Endothelial cell of umbilical vein (primary cell): ENCODE data around the gene COL4A1. TPM values are rescaled to one million over a fixed set of nuclear protein-coding genes. Genes with fewer than 3 reads are reported as not detected.

Experiments used
- BruUV-seq: library from RNA; stranded (reverse); fragments of 400-500 nt; replicated peaks from 2 replicates; lab custom pipeline; 2021; lab: Mats Ljungman, UMichigan
- CTCF ChIA-PET: fragments of 300-600, 350-600 bp; sonication (Branson Sonifier 250); formaldehyde crosslinking; loops from one replicate; lab custom pipeline; 2021; ENCODE audit warnings: antibody characterized with exemption, inconsistent platforms; lab: Charles Lee
- POLR2A ChIA-PET: fragments of 300-600, 350-600 bp; sonication (Branson Sonifier 250); formaldehyde crosslinking; loops from one replicate; lab custom pipeline; 2021; ENCODE audit warnings: antibody characterized with exemption, inconsistent platforms; lab: Charles Lee
- DNase-seq: peaks from one replicate; pipeline ENCODE4 v3.0.0-alpha.2; 2011; ENCODE audit warnings: low read depth, low spot score
- FAIRE-seq: peaks from 2 replicates; lab custom pipeline; 2011; peaks lifted over from hg19 to GRCh38; lab: Jason Lieb, UNC
- H2AFZ ChIP-seq: 2 replicates; pipeline ENCODE4 v1.6.0; 2012; ENCODE audit warnings: low read depth, low read length, control low read depth, inconsistent platforms
- H3K27ac ChIP-seq: 2 replicates; pipeline ENCODE4 v1.5.1; 2011; ENCODE audit warnings: low read depth, mild to moderate bottlenecking, control low read depth, low read length, moderate library complexity; ENCODE audit not compliant: insufficient read depth
- H3K27me3 ChIP-seq, 2 experiments: 2 replicates each; pipeline versions ENCODE4 v1.6.0 to v1.6.1; 2011; ENCODE audit warnings: low read length in 2 of 2, mixed read lengths in 1 of 2; ENCODE audit not compliant: control insufficient read depth in 2 of 2, insufficient read depth in 2 of 2
- H3K36me3 ChIP-seq, 2 experiments: 2 replicates in 1 of 2; 3 replicates in 1 of 2; pipeline ENCODE4 v1.5.1; 2011; ENCODE audit warnings: low read length in 2 of 2, mild to moderate bottlenecking in 1 of 2, moderate library complexity in 1 of 2; ENCODE audit not compliant: control insufficient read depth in 2 of 2, insufficient read depth in 2 of 2; ENCODE audit errors: extremely low read depth in 1 of 2
- H3K4me1 ChIP-seq: 3 replicates; pipeline ENCODE4 v1.5.1; 2011; ENCODE audit warnings: mild to moderate bottlenecking, low read length; ENCODE audit not compliant: control insufficient read depth, insufficient read depth; ENCODE audit errors: extremely low read depth
- H3K4me2 ChIP-seq: 2 replicates; pipeline ENCODE4 v1.6.1; 2011; ENCODE audit warnings: low read length, control low read depth, mixed read lengths; ENCODE audit not compliant: insufficient read depth
- H3K4me3 ChIP-seq, 3 experiments: fragments of 200-600 bp in 1 of 3; sonication (generic), shearing (Covaris generic) in 1 of 3; replicated peaks in 1 of 3; 2 replicates each; pipeline ENCODE4 v1.5.1; 2011 to 2016; ENCODE audit warnings: control low read depth in 3 of 3, low read length in 3 of 3, mild to moderate bottlenecking in 2 of 3, inconsistent platforms in 1 of 3, low read depth in 1 of 3, moderate library complexity in 1 of 3; ENCODE audit not compliant: insufficient read depth in 1 of 3
- H3K79me2 ChIP-seq: 2 replicates; pipeline ENCODE4 v1.6.0; 2012; ENCODE audit warnings: low read length, inconsistent platforms; ENCODE audit not compliant: control insufficient read depth, insufficient read depth
- H3K9ac ChIP-seq: replicated peaks from 2 replicates; pipeline ENCODE3; 2011; ENCODE audit warnings: low read length, control low read depth; ENCODE audit not compliant: insufficient read depth; ENCODE audit errors: extremely low read depth
- H3K9me1 ChIP-seq: replicated peaks from 3 replicates; pipeline ENCODE4 v1.6.0; 2011; ENCODE audit warnings: mild to moderate bottlenecking, low read length; ENCODE audit not compliant: control insufficient read depth, insufficient read depth; ENCODE audit errors: extremely low read depth
- H3K9me3 ChIP-seq: replicated peaks from 2 replicates; pipeline ENCODE4 v1.5.1; 2012; ENCODE audit warnings: low read length, inconsistent platforms; ENCODE audit not compliant: control insufficient read depth, insufficient read depth
- H4K20me1 ChIP-seq: replicated peaks from 2 replicates; pipeline ENCODE3; 2011; ENCODE audit warnings: mild to moderate bottlenecking, low read length; ENCODE audit not compliant: control insufficient read depth, insufficient read depth; ENCODE audit errors: extremely low read depth
- EZH2 ChIP-seq: IDR thresholded peaks from 2 replicates; pipeline ENCODE4 v1.6.1; 2012; ENCODE audit warnings: borderline replicate concordance, low read depth, mild to moderate bottlenecking, moderate library complexity, low read length, inconsistent platforms; ENCODE audit not compliant: severe bottlenecking
- FOS ChIP-seq: IDR thresholded peaks from 2 replicates; pipeline ENCODE4 v1.6.1; 2011; ENCODE audit warnings: mild to moderate bottlenecking, low read length, moderate library complexity, borderline replicate concordance; ENCODE audit not compliant: insufficient read depth
- GATA2 ChIP-seq: IDR thresholded peaks from 2 replicates; pipeline ENCODE4 v1.7.0; 2011; ENCODE audit warnings: low read depth, mild to moderate bottlenecking, moderate library complexity, mixed read lengths, low read length; ENCODE audit not compliant: insufficient read length, insufficient read depth
- JUN ChIP-seq: IDR thresholded peaks from 2 replicates; pipeline ENCODE4 v1.6.1; 2011; ENCODE audit warnings: borderline replicate concordance, low read depth; ENCODE audit not compliant: insufficient read length, insufficient read depth
- MYC ChIP-seq: IDR thresholded peaks from one replicate; pipeline ENCODE4 v1.6.1; 2011; ENCODE audit warnings: mild to moderate bottlenecking, low read depth, low read length
- POLR2A ChIP-seq: IDR thresholded peaks from 2 replicates; pipeline ENCODE4 v1.6.1; 2012; ENCODE audit warnings: low read depth, mild to moderate bottlenecking, control low read depth, low read length
- POLR2AphosphoS5 ChIP-seq: IDR thresholded peaks from 2 replicates; pipeline ENCODE4 v1.6.1; 2012; ENCODE audit warnings: low read depth, mild to moderate bottlenecking, control low read depth, low read length, moderate library complexity; ENCODE audit not compliant: insufficient read depth
- dilution Hi-C: fragments of 300-500 bp; cut with MboI; formaldehyde crosslinking; loops from one replicate; pipeline ENCODE4 v1.15.0; 2019; ENCODE audit warnings: low sequenced_read_pairs; ENCODE audit not compliant: extremely low pct_ligation_motif_present
- intact Hi-C: fragments of 100-400 bp; cut with micrococcal nuclease; formaldehyde crosslinking; loops from one replicate; pipeline ENCODE4 v1.10.0; 2022
- polyA plus RNA-seq, 4 experiments: library from polyadenylated mRNA; depleted of rRNA in 3 of 4; stranded (reverse) in 3 of 4; unstranded in 1 of 4; fragments of >200 nt; gene quantifications; 2 replicates each; pipeline versions ENCODE4 v1.2.1 to v1.2.3, GENCODE V29; 2011 to 2012; ENCODE audit warnings: missing spikeins in 1 of 4
- total RNA-seq: library from RNA; stranded (reverse); gene quantifications from 2 replicates; pipeline ENCODE4 v1.2.3, GENCODE V29; 2021
- TF ChIP-seq, protein P1 (sequence below), 2 donors: IDR thresholded peaks; 1 replicate in 1 of 2; 2 replicates in 1 of 2; pipeline ENCODE4 v1.5.1; 2011; ENCODE audit warnings: low read length in 2 of 2, mild to moderate bottlenecking in 2 of 2, moderate library complexity in 2 of 2, control low read depth in 1 of 2, inconsistent platforms in 1 of 2, low read depth in 1 of 2; ENCODE audit not compliant: insufficient read depth in 1 of 2; ENCODE audit errors: extremely low read depth in 1 of 2
- TF ChIP-seq, protein P2 (sequence below): IDR thresholded peaks from 2 replicates; pipeline ENCODE4 v1.6.1; 2011; ENCODE audit not compliant: insufficient read depth, insufficient read length

The COL4A1 gene
- total and polyA plus RNA-seq, 2 donors (not counting 3 experiments of a cell fraction or from before 2014, with no cell fraction given), result 384 to 1,119 TPM

DNA sequence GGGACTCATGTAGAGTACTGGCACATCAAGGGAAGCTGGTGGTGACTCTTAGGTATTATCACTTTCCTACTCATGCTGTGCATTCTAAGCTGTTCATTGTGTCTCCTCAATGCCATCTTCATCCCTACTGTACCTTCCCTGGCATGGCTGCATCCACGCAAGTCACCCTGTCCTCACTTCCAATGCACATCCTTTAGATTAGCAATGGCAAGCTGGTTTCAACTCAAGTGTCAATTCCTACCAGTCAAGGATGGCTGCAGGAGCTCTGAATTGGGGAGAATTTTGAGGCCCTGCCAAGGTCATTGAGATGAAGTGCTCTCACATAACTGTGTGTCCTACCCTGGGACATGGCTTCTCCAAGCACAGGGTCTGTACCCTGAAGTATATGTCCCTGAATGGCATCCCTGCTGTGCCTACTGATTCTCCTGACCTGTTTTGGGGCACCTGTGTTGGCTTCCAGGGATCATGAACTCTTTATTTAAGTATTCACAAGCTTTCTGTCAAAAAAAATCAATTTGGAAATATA lies 24.6 kb downstream of the COL4A1 start:
- intact Hi-C loops (no loop called here), dilution Hi-C loops (no loop called here)
- H3K27ac ChIP-seq, result no peak overlapping the region
- no peak for DNase-seq
- H3K4me2 ChIP-seq, result no peak overlapping the region
- H3K4me3 ChIP-seq, result no peak overlapping the region
- H3K4me1 ChIP-seq, result no peaks in the 10 kb centered on the region
- H3K27me3 ChIP-seq, result no peaks in the 10 kb centered on the region
- H3K36me3 ChIP-seq, result peaks cover 5% of the 10 kb centered on the region in 2 experiments
- no peak overlapping the region for H3K9ac ChIP-seq
- H3K9me1 ChIP-seq, result no peaks in the 10 kb centered on the region
- POLR2A ChIA-PET, result no interaction called here
- BruUV-seq, result no TSS peak
- TF ChIP-seq EZH2, result no peak
- no peak for TF ChIP-seq POLR2A
- no peak for TF ChIP-seq GATA2
- TF ChIP-seq, protein P1, sequence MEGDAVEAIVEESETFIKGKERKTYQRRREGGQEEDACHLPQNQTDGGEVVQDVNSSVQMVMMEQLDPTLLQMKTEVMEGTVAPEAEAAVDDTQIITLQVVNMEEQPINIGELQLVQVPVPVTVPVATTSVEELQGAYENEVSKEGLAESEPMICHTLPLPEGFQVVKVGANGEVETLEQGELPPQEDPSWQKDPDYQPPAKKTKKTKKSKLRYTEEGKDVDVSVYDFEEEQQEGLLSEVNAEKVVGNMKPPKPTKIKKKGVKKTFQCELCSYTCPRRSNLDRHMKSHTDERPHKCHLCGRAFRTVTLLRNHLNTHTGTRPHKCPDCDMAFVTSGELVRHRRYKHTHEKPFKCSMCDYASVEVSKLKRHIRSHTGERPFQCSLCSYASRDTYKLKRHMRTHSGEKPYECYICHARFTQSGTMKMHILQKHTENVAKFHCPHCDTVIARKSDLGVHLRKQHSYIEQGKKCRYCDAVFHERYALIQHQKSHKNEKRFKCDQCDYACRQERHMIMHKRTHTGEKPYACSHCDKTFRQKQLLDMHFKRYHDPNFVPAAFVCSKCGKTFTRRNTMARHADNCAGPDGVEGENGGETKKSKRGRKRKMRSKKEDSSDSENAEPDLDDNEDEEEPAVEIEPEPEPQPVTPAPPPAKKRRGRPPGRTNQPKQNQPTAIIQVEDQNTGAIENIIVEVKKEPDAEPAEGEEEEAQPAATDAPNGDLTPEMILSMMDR (IDR thresholded peaks at IDR 0.05; ENCODE audit: extremely low read depth in 1 of 2, insufficient read depth in 1 of 2, low read depth in 1 of 2, low read length in 2 of 2), result no peak
- no peak for TF ChIP-seq JUN
- TF ChIP-seq POLR2AphosphoS5, result no peak
- no peak for TF ChIP-seq MYC
- no peak for TF ChIP-seq FOS
- TF ChIP-seq, protein P2, sequence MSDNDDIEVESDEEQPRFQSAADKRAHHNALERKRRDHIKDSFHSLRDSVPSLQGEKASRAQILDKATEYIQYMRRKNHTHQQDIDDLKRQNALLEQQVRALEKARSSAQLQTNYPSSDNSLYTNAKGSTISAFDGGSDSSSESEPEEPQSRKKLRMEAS, result no peak
- H3K79me2 ChIP-seq, result peaks cover 31% of the 10 kb centered on the region
- CTCF ChIA-PET, result interaction anchor here (1.6 to 2.0 kb wide), 2 partner anchors 15 to 35 kb away, joined by 4 to 6 read pairs; no protein-coding TSS in a partner anchor
- peaks cover 4% of the 10 kb centered on the region for H4K20me1 ChIP-seq
- no peak overlapping the region for H2AFZ ChIP-seq
- H3K9me3 ChIP-seq, result no peaks in the 10 kb centered on the region
- FAIRE-seq, result no peak
